Activated CD4-positive, CD25-positive, alpha-beta regulatory T cell (primary cell): ENCODE results near the gene RGL1.

ENCODE experiments used
- DNase-seq, 4 experiments: peaks; one replicate each; lab custom pipeline; 2025; lab: John Stamatoyannopoulos, UW

Gene RGL1

GRCh38 chr1:183869664-183870063, 64.7 kb downstream of the RGL1 start:
- DNase-seq: no peak

GRCh38 chr1:183870351-183871077, 65.6 kb downstream of the RGL1 start:
- no peak for DNase-seq

- no peak for DNase-seq
Observed at GRCh38 chr1:183871142-183871541, 66.2 kb downstream of the RGL1 start.

- DNase-seq: no peak
Observed at GRCh38 chr1:183871601-183872000, 66.7 kb downstream of the RGL1 start.

- DNase-seq: no peak
Observed at GRCh38 chr1:183872403-183872802, 67.5 kb downstream of the RGL1 start.

- DNase-seq: no peak
Observed at GRCh38 chr1:183873642-183874041, 68.7 kb downstream of the RGL1 start.

- DNase-seq: no peak
Observed at GRCh38 chr1:183876309-183876708, 71.4 kb downstream of the RGL1 start.

- DNase-seq: no peak
Observed at GRCh38 chr1:183877053-183877720, 72.3 kb downstream of the RGL1 start.

- no peak for DNase-seq
Observed at GRCh38 chr1:183879494-183879893, 74.6 kb downstream of the RGL1 start.

GRCh38 chr1:183879966-183880365, 75.0 kb downstream of the RGL1 start:
- no peak for DNase-seq

GRCh38 chr1:183880531-183881243, 75.8 kb downstream of the RGL1 start:
- DNase-seq: no peak

- DNase-seq: no peak
Observed at GRCh38 chr1:183881387-183882131, 76.6 kb downstream of the RGL1 start.

GRCh38 chr1:183882335-183883167, 77.6 kb downstream of the RGL1 start:
- DNase-seq: no peak

- DNase-seq: no peak
Observed at GRCh38 chr1:183883623-183884022, 78.7 kb downstream of the RGL1 start.

- no peak for DNase-seq
Observed at GRCh38 chr1:183884526-183884925, 79.6 kb downstream of the RGL1 start.

- no peak for DNase-seq
Observed at GRCh38 chr1:183885142-183885735, 80.3 kb downstream of the RGL1 start.

- DNase-seq: no peak
Observed at GRCh38 chr1:183886083-183886828, 81.3 kb downstream of the RGL1 start.

- no peak for DNase-seq
Observed at GRCh38 chr1:183886853-183887252, 81.9 kb downstream of the RGL1 start.

- no peak for DNase-seq
Observed at GRCh38 chr1:183887826-183888819, 83.2 kb downstream of the RGL1 start.
